Activated naive CD4-positive, alpha-beta T cell treated with anti-CD3 and anti-CD28 coated beads for 36 hours (primary cell): ENCODE data around the gene SLC28A2. TPM values are rescaled to one million over a fixed set of nuclear protein-coding genes. Genes with fewer than 3 reads are reported as not detected.
"Not testable (repeated sequence)": the region's sequence is repeated elsewhere in the genome, so short reads cannot be mapped to it uniquely, and the experiment has no call there.

Experiments
- CTCF ChIA-PET: fragments of 350-600 bp; sonication (Branson Sonifier 250); formaldehyde crosslinking; loops from one replicate; lab custom pipeline; 2021; ENCODE audit warnings: antibody characterized with exemption; lab: Charles Lee
- DNase-seq: peaks from one replicate; pipeline ENCODE4 v3.0.0-alpha.2; 2020
- H3K27ac Mint-ChIP-seq: one replicate; pipeline ENCODE4 v1.8.0; 2021; ENCODE audit warnings: mild to moderate bottlenecking, mixed read lengths
- H3K27me3 Mint-ChIP-seq: one replicate; pipeline ENCODE4 v1.8.0; 2021; ENCODE audit warnings: low read depth, mixed read lengths
- H3K36me3 Mint-ChIP-seq: one replicate; pipeline ENCODE4 v1.8.0; 2021; ENCODE audit warnings: low read depth, mixed read lengths
- H3K4me1 Mint-ChIP-seq: one replicate; pipeline ENCODE4 v1.8.0; 2021; ENCODE audit warnings: low read depth, mixed read lengths
- H3K4me3 Mint-ChIP-seq: one replicate; pipeline ENCODE4 v1.8.0; 2021; ENCODE audit warnings: mild to moderate bottlenecking, moderate library complexity, mixed read lengths
- H3K9me3 Mint-ChIP-seq: one replicate; pipeline ENCODE4 v1.8.0; 2021; ENCODE audit warnings: mixed read lengths
- intact Hi-C: fragments of 100-400 bp; cut with micrococcal nuclease; formaldehyde crosslinking; loops from one replicate; pipeline ENCODE4 v1.15.1; 2023
- total RNA-seq, 2 experiments: library from RNA; stranded (reverse); gene quantifications; one replicate each; pipeline ENCODE4 v1.2.3, GENCODE V29; 2021

SLC28A2 gene
- total RNA-seq, 2 experiments from 2014 or later, result not detected

DNA sequence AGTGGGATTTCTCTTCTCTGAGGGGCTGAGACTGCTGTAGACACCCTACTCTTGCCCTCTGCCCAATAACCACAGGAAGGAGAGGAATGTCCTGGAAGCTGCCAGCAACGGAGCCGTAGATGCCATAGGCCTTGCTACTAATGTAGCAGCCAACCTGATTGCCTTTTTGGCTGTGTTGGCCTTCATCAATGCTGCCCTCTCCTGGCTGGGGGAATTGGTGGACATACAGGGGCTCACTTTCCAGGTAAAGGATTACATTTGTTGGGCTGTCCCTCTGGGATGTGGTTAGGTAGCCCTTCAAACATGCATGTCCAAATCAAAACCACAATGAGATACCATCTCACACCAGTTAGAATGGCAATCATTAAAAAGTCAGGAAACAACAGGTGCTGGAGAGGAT, 16.1 kb downstream of the SLC28A2 start:
- no peaks in the 10 kb centered on the region for H3K9me3 Mint-ChIP-seq
- peak; percentile 22 for DNase-seq
- no peak overlapping the region for H3K4me3 Mint-ChIP-seq
- no peak overlapping the region for H3K27ac Mint-ChIP-seq
- no peaks in the 10 kb centered on the region for H3K4me1 Mint-ChIP-seq
- intact Hi-C loops, result no loop called here
- H3K27me3 Mint-ChIP-seq, result no peaks in the 10 kb centered on the region
- no peaks in the 10 kb centered on the region for H3K36me3 Mint-ChIP-seq
- CTCF ChIA-PET, result no interaction called here

DNA sequence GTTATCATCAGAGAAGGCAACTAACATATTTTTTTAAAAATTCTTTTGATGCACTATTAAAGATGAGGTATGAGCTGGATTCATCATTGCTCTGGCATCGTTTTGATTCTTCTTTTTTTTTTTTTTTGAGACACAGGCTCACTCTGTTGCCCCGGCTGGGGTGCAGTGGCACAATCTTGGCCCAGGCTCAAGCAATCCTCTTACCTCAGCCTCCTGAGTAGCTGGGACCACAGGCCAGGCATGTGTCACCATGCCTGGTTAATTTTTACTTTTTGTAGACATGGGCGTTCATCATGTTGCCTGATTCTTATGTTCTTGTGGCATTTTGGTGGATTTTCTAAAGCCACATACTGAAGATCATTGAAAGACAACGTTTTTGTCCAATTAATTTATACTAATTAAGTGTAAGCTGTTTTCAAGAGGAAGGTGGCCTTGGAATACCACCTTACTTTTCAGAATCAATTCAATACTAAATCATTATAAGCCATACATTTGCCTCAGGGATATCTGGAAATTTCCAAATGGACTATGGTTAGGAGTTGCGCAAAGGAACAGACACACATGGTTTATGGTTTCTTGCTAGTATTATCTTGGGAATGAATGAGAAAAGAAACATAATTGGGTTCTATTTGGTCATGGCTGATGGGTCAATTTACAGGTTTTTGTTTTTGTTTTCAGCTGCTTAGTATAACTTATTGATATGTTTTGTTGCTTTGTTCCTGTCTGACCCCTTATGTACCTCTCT, 22.8 kb downstream of the SLC28A2 start:
- no peaks in the 10 kb centered on the region for H3K27me3 Mint-ChIP-seq
- CTCF ChIA-PET, result interaction anchor here (0.6 to 1.2 kb wide), 3 partner anchors 33 to 154 kb away, joined by 4 to 5 read pairs (median 4); no protein-coding TSS in a partner anchor
- no peaks in the 10 kb centered on the region for H3K36me3 Mint-ChIP-seq
- intact Hi-C loops, result no loop called here
- no peak overlapping the region for H3K4me3 Mint-ChIP-seq
- H3K27ac Mint-ChIP-seq, result no peak overlapping the region
- peaks cover 11% of the 10 kb centered on the region for H3K4me1 Mint-ChIP-seq
- H3K9me3 Mint-ChIP-seq, result no peaks in the 10 kb centered on the region
- DNase-seq, result no peak

DNA sequence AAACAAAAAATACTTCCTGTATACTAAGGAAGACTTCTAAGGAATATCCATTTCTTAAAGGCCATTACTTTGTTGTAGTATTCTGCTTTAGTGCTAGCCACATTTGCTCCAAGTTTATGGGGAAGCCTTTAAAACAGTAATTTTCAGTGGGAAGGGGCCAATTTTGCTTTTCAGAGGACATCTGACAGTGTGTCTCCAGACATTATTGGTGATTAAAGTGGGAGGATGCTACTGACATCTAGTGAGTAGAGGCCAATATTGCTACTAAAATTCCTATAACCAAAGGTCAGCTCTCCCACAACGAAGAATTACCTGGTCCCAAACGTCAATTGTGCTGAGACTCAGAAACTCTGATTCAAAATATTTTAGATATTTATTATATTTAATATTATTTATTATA, 24.8 kb downstream of the SLC28A2 start:
- H3K27me3 Mint-ChIP-seq, result no peaks in the 10 kb centered on the region
- no peak overlapping the region for H3K27ac Mint-ChIP-seq
- no peaks in the 10 kb centered on the region for H3K36me3 Mint-ChIP-seq
- H3K4me3 Mint-ChIP-seq, result no peak overlapping the region
- CTCF ChIA-PET, result interaction anchor here (0.6 to 1.4 kb wide), 3 partner anchors 66 to 114 kb away, joined by 3 to 11 read pairs (median 5); no protein-coding TSS in a partner anchor
- DNase-seq, result no peak
- H3K9me3 Mint-ChIP-seq, result no peaks in the 10 kb centered on the region
- intact Hi-C loops, result no loop called here
- peaks cover 17% of the 10 kb centered on the region for H3K4me1 Mint-ChIP-seq

DNA sequence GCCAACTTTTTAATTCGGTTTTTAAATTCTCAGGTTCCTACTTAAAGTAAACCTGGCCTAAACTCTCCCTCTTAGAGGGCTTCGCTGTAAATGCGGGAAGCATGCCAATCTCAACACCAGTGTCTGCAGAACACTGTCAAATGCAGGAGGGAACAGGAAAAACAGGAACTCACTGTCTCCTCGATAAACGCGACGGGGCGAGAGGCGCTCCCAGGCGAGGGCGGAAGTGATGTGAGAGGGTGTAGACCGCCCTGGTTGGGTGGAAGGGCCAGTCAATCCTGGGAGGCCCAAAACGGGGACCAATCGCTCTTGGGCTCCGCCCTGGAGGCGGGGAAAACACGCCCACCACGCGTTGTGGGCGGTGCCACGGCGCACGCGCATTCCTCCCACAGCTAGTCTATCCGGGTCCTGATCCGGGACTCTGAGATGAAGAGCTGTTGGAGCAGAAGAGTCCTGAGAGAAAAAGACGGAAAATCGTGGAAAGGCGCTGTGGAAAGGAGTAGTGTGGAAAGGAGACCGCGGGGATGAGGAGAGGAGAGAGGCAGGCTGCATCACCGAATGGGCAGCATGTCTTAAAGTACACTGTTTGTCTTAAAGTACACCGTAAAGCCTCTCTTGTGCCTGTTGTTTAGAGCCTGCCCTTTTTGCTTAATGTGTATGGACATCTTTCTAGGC, 27.1 kb downstream of the SLC28A2 start:
- Mint-ChIP-seq H3K27me3 (no peaks in the 10 kb centered on the region), H3K4me3 (peak overlapping the region; percentile 81), H3K27ac (peak overlapping the region; percentile 52), H3K9me3 (no peaks in the 10 kb centered on the region), H3K4me1 (peaks cover 17% of the 10 kb centered on the region), H3K36me3 (no peaks in the 10 kb centered on the region)
- intact Hi-C loops, result loop anchor here (1.0 to 2.0 kb wide), 5 partner anchors 81 to 358 kb away; a partner anchor contains a TSS
- peak; percentile 96 for DNase-seq
- CTCF ChIA-PET, result interaction anchor here (0.6 to 2.5 kb wide), 8 partner anchors 19 to 335 kb away, joined by 3 to 10 read pairs (median 3); no protein-coding TSS in a partner anchor

DNA sequence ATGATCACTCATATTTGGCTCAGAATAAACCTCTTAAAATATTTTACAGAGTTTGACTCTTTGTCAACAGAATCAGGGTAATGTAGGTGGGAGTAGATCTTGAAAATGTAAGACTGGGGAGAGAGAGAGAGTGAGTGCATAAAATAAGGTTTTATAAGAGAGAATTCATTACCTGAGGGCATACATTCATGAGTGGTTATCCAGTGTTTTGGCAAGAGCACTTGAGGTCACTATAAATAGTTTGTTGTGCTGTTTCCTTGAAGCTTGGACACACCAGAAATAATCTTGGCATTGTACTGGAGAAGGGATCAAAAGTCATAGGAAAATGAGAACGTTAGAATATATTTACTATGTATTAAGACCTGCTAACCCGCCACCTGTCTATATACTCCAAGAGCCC, 33.4 kb downstream of the SLC28A2 start:
- H3K27me3 Mint-ChIP-seq, result no peaks in the 10 kb centered on the region
- CTCF ChIA-PET, result interaction anchor here (0.7 kb wide), 1 partner anchor 391 kb away, joined by 3 read pairs; no protein-coding TSS in a partner anchor
- no peaks in the 10 kb centered on the region for H3K9me3 Mint-ChIP-seq
- no peaks in the 10 kb centered on the region for H3K4me1 Mint-ChIP-seq
- intact Hi-C loops, result no loop called here
- no peaks in the 10 kb centered on the region for H3K36me3 Mint-ChIP-seq
- no peak for DNase-seq
- no peak overlapping the region for H3K27ac Mint-ChIP-seq
- no peak overlapping the region for H3K4me3 Mint-ChIP-seq

DNA sequence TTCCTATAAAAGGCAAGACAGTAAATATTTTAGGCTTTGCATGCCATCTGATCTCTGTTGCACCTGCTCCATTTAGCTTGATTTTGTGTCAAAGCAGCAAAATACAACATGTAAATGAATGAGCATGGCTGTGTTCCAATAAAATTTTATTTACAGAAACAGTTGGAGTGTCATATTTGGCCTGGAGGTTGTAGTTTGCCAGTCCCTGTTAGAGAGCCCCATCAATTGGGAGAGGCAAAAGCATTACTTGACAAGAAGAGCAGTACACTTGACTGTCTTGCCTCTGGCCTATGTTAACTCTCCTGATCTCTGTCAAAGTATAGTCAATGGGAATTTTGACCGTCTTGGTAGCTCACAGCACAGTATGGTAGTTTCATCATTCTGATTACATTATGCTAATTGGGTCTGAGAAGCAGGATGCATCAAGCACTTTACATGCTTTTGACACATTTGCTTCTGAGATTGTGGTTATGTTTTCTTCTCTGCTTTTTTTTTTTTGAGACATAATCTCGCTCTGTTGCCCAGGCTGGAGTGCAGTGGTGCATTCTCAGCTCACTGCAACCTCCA, 35.4 kb downstream of the SLC28A2 start:
- intact Hi-C loops, result no loop called here
- DNase-seq, result no peak
- Mint-ChIP-seq H3K4me3 (no peak overlapping the region), H3K36me3 (no peaks in the 10 kb centered on the region), H3K9me3 (no peaks in the 10 kb centered on the region), H3K27me3 (no peaks in the 10 kb centered on the region), H3K4me1 (no peaks in the 10 kb centered on the region), H3K27ac (no peak overlapping the region)
- CTCF ChIA-PET, result no interaction called here

DNA sequence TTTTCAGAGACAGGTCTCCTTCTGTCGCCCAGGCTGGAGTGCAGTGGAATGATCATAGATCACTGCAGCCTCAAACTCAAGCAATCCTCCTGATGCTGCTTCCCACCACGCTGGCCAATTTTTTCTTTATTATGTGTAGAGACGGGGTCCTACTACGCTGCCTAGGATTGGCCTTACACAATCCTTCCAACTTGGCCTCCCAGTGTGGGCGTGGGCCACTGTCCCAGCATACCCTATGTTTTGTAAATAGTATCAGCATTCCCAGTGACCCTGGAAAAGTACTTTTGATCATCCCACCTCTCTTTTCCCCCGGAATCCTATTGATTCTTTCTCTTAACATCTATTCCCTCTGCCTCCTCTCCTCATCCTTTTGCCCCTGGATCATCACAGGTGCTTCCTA, 36.9 kb downstream of the SLC28A2 start:
- Mint-ChIP-seq H3K27me3 (no peaks in the 10 kb centered on the region), H3K9me3 (no peaks in the 10 kb centered on the region), H3K27ac (no peak overlapping the region), H3K4me1 (no peaks in the 10 kb centered on the region), H3K36me3 (no peaks in the 10 kb centered on the region), H3K4me3 (no peak overlapping the region)
- intact Hi-C loops, result no loop called here
- CTCF ChIA-PET, result no interaction called here
- DNase-seq, result no peak

DNA sequence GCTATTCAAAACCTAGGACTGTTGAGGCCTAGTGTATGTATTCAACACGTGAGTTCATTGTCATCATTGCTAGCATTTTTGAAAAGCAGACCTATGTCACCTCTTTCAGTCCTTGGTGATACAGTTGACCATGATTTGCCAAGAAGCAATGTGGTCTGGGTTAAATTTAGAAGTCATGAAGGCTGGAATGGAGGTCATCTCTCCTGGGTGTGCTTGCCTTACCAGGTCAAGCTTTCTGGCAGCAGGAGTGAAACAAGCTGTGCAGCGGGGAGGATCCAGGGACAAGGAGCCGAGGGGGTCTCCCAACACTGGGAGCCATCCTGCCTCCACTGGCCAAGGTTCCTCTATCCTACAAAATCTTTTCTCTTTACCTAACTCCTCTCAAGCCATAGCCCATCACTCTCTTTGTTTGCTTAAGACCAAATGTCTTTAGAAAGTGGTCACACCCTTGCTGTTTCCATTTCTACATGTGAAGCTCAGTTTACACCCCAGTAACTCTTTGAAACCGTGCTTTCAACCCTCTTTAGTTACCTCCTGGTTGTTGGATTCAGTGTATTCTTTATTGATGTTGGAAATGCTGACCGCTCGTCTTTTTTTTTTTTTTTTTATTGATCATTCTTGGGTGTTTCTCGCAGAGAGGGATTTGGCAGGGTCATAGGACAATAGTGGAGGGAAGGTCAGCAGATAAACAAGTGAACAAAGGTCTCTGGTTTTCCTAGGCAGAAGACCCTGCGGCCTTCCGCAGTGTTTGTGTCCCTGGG, 40.0 kb downstream of the SLC28A2 start:
- no peak overlapping the region for H3K27ac Mint-ChIP-seq
- peaks cover 3% of the 10 kb centered on the region for H3K9me3 Mint-ChIP-seq
- H3K36me3 Mint-ChIP-seq, result peaks cover 2% of the 10 kb centered on the region
- DNase-seq, result no peak
- H3K4me1 Mint-ChIP-seq, result no peaks in the 10 kb centered on the region
- no peak overlapping the region for H3K4me3 Mint-ChIP-seq
- CTCF ChIA-PET, result no interaction called here
- H3K27me3 Mint-ChIP-seq, result peaks cover 2% of the 10 kb centered on the region
- intact Hi-C loops, result no loop called here

DNA sequence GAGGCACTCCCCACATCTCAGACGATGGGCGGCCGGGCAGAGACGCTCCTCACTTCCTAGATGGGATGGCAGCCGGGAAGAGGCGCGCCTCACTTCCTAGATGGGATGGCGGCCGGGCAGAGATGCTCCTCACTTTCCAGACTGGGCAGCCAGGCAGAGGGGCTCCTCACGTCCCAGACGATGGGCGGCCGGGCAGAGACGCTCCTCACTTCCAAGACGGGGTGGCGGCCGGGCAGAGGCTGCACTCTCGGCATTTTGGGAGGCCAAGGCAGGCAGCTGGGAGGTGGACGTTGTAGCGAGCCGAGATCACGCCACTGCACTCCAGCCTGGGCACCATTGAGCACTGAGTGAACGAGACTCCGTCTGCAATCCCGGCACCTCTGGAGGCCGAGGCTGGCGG, 41.3 kb downstream of the SLC28A2 start:
- CTCF ChIA-PET, H3K27ac Mint-ChIP-seq, H3K36me3 Mint-ChIP-seq, H3K4me3 Mint-ChIP-seq, H3K27me3 Mint-ChIP-seq, DNase-seq, H3K4me1 Mint-ChIP-seq, intact Hi-C loops: not testable (repeated sequence)
- peaks cover 10% of the 10 kb centered on the region for H3K9me3 Mint-ChIP-seq

DNA sequence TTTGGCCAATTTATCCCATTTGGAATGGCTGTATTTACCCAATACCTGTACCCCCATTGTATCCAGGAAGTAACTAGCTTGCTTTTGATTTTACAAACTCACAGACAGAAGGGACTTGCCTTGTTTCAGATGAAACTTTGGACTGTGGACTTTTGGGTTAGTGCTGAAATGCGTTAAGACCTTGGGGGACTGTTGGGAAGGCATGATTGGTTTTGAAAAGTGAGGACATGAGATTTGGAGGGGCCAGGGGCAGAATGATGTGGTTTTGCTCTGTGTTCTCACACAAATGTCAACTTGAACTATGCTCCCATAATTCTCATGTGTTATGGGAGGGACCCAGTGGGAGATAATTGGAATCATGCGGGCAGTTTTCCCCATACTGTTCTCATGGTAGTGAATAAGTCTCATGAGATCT, 46.9 kb downstream of the SLC28A2 start:
- H3K27ac Mint-ChIP-seq, H3K4me1 Mint-ChIP-seq, H3K4me3 Mint-ChIP-seq, H3K27me3 Mint-ChIP-seq, H3K36me3 Mint-ChIP-seq, DNase-seq, intact Hi-C loops: not testable (repeated sequence)
- CTCF ChIA-PET, result interaction anchor here (0.5 to 0.9 kb wide), 2 partner anchors 20 to 175 kb away, joined by 3 read pairs; no protein-coding TSS in a partner anchor
- H3K9me3 Mint-ChIP-seq, result peaks cover 17% of the 10 kb centered on the region

DNA sequence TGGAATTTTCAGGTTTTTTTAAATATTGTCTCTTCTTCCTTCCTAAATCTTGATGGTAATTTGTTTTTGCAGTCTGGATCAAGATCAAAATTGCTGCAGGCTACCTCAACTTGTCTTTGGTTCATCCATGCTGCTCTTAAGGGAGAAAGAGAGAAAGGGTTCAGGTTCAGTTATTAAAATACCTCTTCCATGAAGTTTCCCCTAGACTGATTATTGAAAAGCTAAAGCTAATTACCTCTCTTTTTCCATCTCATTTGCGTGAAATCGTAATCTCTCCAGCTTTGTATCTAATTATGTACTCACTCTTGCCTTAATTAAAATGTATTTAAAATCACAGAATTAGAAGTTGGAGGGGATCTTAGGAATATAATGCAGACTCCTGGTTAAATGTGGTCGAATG, 52.7 kb downstream of the SLC28A2 start:
- Mint-ChIP-seq H3K9me3 (peaks cover 2% of the 10 kb centered on the region), H3K27me3 (peaks cover 3% of the 10 kb centered on the region), H3K36me3 (no peaks in the 10 kb centered on the region), H3K4me1 (peaks cover 4% of the 10 kb centered on the region), H3K4me3 (no peak overlapping the region), H3K27ac (no peak overlapping the region)
- intact Hi-C loops, result no loop called here
- no peak for DNase-seq
- CTCF ChIA-PET, result no interaction called here

DNA sequence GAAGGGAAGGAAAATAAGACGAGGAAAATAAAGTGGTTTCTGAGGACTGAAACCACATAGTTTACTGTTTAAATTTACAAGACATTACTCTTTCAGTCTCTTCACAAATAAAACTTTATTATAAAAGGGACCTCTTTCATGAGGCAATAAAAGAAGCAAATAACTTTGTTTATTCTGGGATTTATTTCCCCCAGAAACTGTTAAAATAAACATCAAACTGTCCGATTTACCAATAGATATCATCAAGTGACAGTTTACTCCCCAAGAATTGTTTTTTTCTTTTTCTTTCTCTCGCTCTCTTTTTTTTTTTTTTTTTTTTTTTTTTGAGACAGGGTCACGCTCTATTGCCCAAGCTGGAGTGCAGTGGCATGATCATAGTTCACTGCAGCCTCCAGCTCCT, 54.1 kb downstream of the SLC28A2 start:
- Mint-ChIP-seq H3K4me1 (peaks cover 4% of the 10 kb centered on the region), H3K36me3 (no peaks in the 10 kb centered on the region), H3K27ac (no peak overlapping the region), H3K27me3 (peaks cover 3% of the 10 kb centered on the region), H3K9me3 (peaks cover 2% of the 10 kb centered on the region), H3K4me3 (no peak overlapping the region)
- DNase-seq, result no peak
- CTCF ChIA-PET, result interaction anchor here (0.9 kb wide), 1 partner anchor 56 kb away, joined by 3 read pairs; no protein-coding TSS in a partner anchor
- intact Hi-C loops, result no loop called here
